Measurements from ENCODE around the gene CEP19.
A peak's percentile ranks its signal among the peaks of the same experiment; 100 is the strongest.
"Not testable (repeated sequence)": the region's sequence is repeated elsewhere in the genome, so short reads cannot be mapped to it uniquely, and the experiment has no call there.

Gene CEP19, protein sequence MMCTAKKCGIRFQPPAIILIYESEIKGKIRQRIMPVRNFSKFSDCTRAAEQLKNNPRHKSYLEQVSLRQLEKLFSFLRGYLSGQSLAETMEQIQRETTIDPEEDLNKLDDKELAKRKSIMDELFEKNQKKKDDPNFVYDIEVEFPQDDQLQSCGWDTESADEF
- total RNA-seq, result 4.0 to 16.8 (median 10.5) reads per million in 9 experiments

DNA sequence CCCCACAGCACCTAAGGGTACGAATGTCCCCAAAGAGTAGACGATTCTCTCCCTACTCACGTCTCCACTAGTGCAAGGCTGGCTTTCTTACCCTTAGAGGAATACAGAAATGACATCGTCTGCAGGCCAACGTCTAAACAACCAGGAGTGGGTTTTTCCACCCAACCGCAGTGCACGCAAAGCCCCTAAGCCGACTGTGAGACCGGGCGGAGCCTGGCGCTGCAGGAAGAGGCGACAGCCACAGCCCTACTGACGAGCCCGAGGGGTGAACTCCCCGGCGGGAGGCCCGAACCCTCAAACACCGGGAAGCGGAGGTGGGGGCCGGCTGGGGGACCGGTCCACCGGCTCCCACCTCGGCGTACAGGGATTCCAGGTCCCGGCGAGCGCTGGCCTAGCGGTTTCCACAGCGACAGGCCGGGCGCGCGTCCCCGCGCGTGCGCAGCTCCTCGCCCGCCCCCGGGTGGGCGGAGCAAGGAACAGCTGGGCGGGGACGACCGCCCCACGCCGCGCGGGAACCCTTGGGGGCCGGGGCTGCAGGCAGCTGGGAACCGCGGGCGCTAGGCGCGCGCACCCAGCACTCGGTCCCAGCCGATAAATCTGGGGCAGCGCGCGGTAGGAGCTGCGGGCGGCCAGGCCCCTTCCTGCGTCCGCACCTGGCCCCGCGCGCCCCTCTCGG, at the start of gene CEP19, which contains the start of gene PIGX:
TSS of gene CEP19 (minus strand) at position 413 of the 676 bp plus-strand sequence. CDS start 3,593 bp downstream, outside the sequence.
TSS of gene PIGX (plus strand) at position 540 of the 676 bp plus-strand sequence.
- peaks cover 27% of the 10 kb centered on the region for H3K36me3 Mint-ChIP-seq (ENCODE audit: insufficient read depth)
- no peaks in the 10 kb centered on the region for H3K27me3 Mint-ChIP-seq
- H3K27ac Mint-ChIP-seq, result peak within 1 kb of the TSS; percentile 97 to 99
- H3K4me3 Mint-ChIP-seq, result peak within 1 kb of the TSS; percentile 85 to 91
- no peaks in the 10 kb centered on the region for H3K9me3 Mint-ChIP-seq
- ATAC-seq (replicated peaks) (peak; percentile 84), DNase-seq (peak; percentile 91)
- H3K4me1 Mint-ChIP-seq (ENCODE audit: low read depth in 2 of 2), result peaks cover 14% of the 10 kb centered on the region in 2 donors

DNA sequence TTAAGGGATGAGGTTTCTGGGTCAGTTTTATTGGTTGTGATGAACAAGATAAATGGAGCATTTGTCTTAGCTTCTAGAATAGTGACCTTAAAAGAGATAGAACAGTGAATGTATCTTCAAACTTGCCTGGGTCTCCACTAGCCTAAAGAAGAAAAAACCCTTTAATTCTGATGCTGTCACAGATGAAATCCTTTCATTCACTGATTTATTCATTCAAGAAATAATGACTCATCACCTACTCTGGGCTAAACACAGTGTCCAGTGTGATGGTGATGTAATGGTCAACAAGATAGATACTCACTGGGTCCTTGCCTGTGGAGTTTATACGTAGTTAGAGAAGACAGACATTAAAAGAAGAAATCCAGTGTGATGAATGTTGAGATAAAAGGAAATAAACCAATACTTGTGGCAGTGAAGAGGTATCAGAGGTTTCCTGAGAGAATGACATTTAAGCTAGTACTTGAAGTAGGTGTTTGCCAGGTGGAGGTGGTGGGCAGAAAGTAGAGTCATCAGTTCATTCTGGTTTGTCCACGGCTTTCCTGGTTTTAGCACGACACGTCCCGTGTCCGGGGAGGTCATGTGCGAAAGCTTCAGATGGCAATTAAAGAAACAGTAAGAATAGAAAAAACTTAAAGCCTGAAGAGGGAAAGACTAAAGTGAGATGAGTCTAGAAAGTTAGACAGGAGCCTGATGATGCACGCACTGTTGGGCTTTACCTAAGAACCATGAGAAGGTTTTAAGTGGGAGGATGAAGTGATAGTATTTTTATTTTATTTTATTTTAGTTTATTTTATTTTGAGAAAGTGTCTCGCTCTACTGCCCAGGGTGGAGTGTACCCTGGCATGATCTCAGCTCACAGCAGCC, 46.1 kb upstream of the CEP19 start:
- peaks cover 23% of the 10 kb centered on the region for H3K36me3 Mint-ChIP-seq (ENCODE audit: insufficient read depth)
- peaks cover 36 to 49% of the 10 kb centered on the region in 2 donors for H3K4me1 Mint-ChIP-seq (ENCODE audit: low read depth in 2 of 2)
- no peaks in the 10 kb centered on the region for H3K27me3 Mint-ChIP-seq
- H3K4me3 Mint-ChIP-seq, result no peak overlapping the region
- no peaks in the 10 kb centered on the region for H3K9me3 Mint-ChIP-seq
- no peak for ATAC-seq (replicated peaks)
- H3K27ac Mint-ChIP-seq, result peak overlapping the region; percentile 17 to 77
- no peak for DNase-seq

DNA sequence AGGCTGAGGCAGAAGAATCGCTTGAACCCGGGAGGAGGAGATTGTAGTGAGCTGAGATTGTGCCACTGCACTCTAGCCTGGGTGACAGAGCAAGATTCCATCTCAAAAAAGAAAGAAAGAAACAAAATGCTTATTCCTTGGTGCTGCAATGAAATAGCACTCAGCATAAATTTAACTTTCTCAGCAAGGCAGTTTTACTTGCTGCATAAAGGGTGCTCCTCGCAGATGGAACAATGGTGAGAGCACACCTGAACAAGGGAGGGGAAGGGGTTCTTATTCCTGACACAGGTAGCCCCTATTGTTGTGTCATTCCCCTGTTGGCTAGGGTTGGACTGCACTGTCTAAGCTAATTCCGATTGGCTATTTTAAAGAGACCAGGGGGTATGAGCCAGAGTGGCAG, 44.7 kb upstream of the CEP19 start:
- Mint-ChIP-seq H3K27me3 (no peaks in the 10 kb centered on the region), H3K4me3 (peak overlapping the region in 1 of 2 donors; percentile 43), H3K27ac (peak overlapping the region in 1 of 2 donors; percentile 36), H3K36me3 (ENCODE audit: insufficient read depth) (peaks cover 32% of the 10 kb centered on the region), H3K4me1 (ENCODE audit: low read depth in 2 of 2) (peaks cover 32 to 53% of the 10 kb centered on the region in 2 donors), H3K9me3 (no peaks in the 10 kb centered on the region)
- no peak for ATAC-seq (replicated peaks)
- DNase-seq, result no peak

DNA sequence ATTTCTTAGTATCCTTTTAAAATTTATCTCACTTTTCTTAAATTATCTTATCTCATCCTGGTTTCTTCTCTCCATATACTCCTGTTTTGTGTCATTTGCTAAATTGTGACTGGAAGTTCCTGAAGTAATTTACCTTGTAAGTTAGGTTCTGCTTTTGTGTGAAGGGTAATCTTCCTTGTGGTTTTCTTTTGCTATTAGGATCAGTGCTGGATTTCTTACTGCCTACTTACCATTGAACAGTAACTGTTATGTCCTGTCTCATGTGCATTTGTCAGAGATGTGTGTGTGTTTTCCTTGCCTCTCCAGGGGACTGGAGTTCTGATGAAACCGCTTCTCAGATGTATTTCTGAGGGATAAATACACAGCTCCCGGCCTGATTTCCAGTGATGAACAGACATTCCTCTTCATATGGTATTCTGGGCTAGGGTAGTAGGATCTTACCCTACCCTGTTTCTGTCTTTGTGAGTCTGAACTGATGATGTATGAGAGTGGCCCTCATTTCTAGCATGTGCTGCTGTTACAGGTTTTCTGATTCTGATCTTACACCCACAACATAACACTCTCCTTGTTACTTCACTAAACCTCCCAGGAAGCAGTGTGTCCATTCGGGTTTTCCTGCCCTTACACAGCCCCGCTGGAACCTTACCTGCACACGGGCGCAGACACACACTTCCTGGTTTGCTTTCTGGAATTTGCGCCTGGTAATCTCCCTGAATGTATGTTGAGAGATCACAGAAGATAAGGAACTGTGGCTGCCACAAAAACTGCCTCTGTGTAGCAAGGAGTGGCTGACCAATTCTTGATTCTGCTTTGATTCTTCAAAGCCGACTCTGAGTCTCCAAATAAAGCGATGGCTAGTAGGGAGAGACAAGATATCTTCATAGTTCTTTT, 42.3 kb upstream of the CEP19 start:
- H3K9me3 Mint-ChIP-seq, result no peaks in the 10 kb centered on the region
- peaks cover 35 to 51% of the 10 kb centered on the region in 2 donors for H3K4me1 Mint-ChIP-seq (ENCODE audit: low read depth in 2 of 2)
- no peaks in the 10 kb centered on the region for H3K27me3 Mint-ChIP-seq
- ATAC-seq (replicated peaks) (no peak), DNase-seq (no peak)
- H3K36me3 Mint-ChIP-seq (ENCODE audit: insufficient read depth), result peaks cover 47% of the 10 kb centered on the region
- H3K4me3 Mint-ChIP-seq, result no peak overlapping the region
- peak overlapping the region; percentile 51 to 82 for H3K27ac Mint-ChIP-seq

DNA sequence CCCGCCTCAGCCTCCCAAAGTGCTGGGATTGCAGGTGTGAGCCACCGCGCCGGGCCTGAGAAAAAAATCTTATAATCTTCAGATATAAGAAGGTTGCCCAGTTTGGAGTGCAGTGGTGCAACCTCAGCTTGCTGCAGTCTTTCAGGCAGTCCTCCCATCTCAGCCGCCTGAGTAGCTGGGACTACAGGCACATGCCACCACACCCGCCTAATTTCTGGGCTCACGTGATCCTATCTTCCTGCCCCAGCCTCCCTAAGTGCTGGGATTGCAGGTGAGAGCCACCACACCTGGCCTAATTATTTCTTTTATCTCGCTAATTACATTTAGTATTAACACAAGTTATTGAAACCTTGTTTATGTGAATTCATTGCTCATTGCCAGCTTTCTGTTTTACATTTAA, 41.2 kb upstream of the CEP19 start:
- H3K4me1 Mint-ChIP-seq (ENCODE audit: low read depth in 2 of 2), result peaks cover 44 to 60% of the 10 kb centered on the region in 2 donors
- no peak for ATAC-seq (replicated peaks)
- no peaks in the 10 kb centered on the region for H3K9me3 Mint-ChIP-seq
- peak overlapping the region in 1 of 2 donors; percentile 51 for H3K27ac Mint-ChIP-seq
- peaks cover 49% of the 10 kb centered on the region for H3K36me3 Mint-ChIP-seq (ENCODE audit: insufficient read depth)
- no peak for DNase-seq
- no peak overlapping the region for H3K4me3 Mint-ChIP-seq
- H3K27me3 Mint-ChIP-seq, result no peaks in the 10 kb centered on the region

DNA sequence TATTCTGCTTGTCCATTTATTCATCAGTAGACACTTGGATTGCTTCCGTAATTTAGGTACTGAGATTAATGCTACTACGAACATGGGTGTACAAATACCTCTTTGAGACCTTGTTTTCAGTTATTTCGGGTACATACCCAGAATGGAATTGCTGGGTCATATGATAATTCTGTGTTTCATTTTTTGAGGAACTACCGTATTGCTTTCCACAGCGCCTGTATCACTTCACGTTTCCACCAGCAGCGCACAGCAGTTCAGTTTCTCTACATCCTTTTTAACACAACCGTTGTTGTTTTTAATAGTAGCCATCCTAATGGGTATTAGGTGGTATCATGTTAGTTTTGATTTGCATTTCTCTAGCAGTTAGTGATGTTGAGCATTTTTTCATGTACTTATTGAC, 37.1 kb upstream of the CEP19 start:
- peaks cover 30 to 46% of the 10 kb centered on the region in 2 donors for H3K4me1 Mint-ChIP-seq (ENCODE audit: low read depth in 2 of 2)
- peaks cover 38% of the 10 kb centered on the region for H3K36me3 Mint-ChIP-seq (ENCODE audit: insufficient read depth)
- no peak for ATAC-seq (replicated peaks)
- no peaks in the 10 kb centered on the region for H3K9me3 Mint-ChIP-seq
- no peak for DNase-seq
- H3K4me3 Mint-ChIP-seq, result no peak overlapping the region
- no peaks in the 10 kb centered on the region for H3K27me3 Mint-ChIP-seq
- H3K27ac Mint-ChIP-seq, result peak overlapping the region in 1 of 2 donors; percentile 24

DNA sequence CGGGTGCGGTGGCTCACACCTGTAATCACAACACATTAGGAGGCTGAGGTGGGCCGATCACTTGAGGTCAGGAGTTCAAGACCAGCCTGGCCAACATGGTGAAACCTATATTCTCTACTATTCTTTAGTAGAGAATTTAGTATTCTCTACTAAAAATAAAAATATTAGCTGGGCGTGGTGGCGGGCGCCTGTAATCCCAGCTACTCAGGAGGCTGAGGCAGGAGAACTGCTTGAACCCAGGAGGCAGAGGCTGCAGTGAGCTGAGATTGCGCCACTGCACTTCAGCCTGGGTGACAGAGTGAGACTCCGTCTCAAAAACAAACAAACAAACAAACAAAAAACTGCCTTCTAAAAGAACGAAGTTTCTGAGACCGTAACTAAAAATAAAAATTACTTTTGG, 31.5 kb upstream of the CEP19 start:
- H3K9me3 Mint-ChIP-seq; H3K27ac Mint-ChIP-seq; ATAC-seq (replicated peaks); DNase-seq; H3K27me3 Mint-ChIP-seq: not testable (repeated sequence)
- Mint-ChIP-seq H3K4me3 (peak overlapping the region in 1 of 2 donors; percentile 58), H3K4me1 (ENCODE audit: low read depth in 2 of 2) (peaks cover 31 to 34% of the 10 kb centered on the region in 2 donors), H3K36me3 (ENCODE audit: insufficient read depth) (peaks cover 29% of the 10 kb centered on the region)

DNA sequence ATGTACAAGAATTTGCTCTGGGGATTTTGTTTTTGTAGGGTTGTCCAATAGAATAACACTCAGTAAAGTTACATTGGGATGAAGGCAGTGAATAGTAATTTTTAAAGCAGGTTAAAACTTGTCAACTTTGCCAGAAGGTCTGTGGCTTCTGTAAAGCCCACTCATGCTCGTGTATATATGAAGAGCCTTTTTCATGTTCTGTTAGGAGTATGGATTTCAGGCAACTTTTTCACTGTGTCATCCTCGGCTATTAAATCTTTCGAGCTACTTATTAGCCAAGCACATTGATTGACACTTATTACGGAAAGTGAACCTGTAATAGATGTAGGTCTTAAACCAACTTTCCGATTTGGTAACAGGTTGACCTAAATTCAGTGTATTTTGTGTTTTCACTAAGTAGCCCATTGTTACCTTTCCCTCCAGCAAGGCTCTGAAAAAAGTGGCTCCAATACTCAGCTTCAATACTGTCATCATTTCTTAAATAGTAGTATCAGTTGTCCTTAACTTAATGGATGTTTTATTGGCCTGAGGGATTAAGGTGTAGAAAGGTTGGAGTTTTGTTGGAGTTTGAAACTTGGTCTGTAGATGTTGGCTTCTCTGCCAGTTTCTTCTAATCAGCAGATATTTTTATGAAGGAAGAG, 29.3 kb upstream of the CEP19 start:
- DNase-seq (no peak), ATAC-seq (replicated peaks) (no peak)
- peaks cover 24% of the 10 kb centered on the region in 2 donors for H3K4me1 Mint-ChIP-seq (ENCODE audit: low read depth in 2 of 2)
- no peaks in the 10 kb centered on the region for H3K9me3 Mint-ChIP-seq
- H3K36me3 Mint-ChIP-seq (ENCODE audit: insufficient read depth), result peaks cover 27% of the 10 kb centered on the region
- H3K4me3 Mint-ChIP-seq, result peak overlapping the region; percentile 91 to 97
- peak overlapping the region; percentile 95 to 98 for H3K27ac Mint-ChIP-seq
- H3K27me3 Mint-ChIP-seq, result no peaks in the 10 kb centered on the region

DNA sequence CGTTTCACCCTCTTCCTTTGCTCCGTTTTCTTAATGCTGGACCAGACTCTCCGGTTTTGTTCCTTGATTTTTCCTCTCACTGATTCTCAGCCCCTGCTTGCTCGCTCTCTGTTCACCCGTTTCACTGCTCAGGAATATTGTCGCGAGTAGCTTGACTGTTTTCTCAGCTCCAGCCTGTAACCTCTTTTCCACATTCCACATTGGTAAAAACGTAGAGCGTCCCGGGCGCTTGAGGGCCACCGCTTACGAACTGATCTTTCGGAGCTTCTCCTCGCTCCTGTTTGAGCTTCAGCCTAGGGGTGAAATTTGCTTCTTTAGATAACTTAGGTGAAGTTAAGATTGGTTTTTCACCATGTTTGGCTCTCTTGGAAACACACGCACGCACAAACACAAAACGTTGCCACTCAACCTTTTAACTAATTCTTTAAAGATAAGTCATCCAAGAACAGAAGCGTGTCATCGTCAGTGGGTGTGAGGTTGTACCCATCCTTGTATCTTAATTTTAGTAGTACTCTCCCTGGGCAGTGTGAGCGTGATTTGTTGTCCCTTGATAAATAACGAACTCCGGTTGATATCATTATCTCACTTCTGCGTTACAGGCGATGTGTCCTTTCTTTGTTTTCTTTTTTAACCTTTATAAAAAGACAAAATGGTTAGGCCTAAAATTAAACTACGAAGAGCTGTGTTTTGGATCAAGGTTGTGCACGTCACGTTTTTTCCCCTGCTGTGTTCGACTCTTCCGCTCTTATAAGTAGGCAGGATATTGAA, 28.6 kb upstream of the CEP19 start:
- Mint-ChIP-seq H3K36me3 (ENCODE audit: insufficient read depth) (peaks cover 27% of the 10 kb centered on the region), H3K4me1 (ENCODE audit: low read depth in 2 of 2) (peaks cover 24% of the 10 kb centered on the region in 2 donors), H3K27ac (peak overlapping the region; percentile 95 to 98), H3K27me3 (no peaks in the 10 kb centered on the region), H3K9me3 (no peaks in the 10 kb centered on the region), H3K4me3 (peak overlapping the region; percentile 91 to 97)
- peak; percentile 27 for ATAC-seq (replicated peaks)
- DNase-seq, result peak; percentile 10 to 37 (median 12)

DNA sequence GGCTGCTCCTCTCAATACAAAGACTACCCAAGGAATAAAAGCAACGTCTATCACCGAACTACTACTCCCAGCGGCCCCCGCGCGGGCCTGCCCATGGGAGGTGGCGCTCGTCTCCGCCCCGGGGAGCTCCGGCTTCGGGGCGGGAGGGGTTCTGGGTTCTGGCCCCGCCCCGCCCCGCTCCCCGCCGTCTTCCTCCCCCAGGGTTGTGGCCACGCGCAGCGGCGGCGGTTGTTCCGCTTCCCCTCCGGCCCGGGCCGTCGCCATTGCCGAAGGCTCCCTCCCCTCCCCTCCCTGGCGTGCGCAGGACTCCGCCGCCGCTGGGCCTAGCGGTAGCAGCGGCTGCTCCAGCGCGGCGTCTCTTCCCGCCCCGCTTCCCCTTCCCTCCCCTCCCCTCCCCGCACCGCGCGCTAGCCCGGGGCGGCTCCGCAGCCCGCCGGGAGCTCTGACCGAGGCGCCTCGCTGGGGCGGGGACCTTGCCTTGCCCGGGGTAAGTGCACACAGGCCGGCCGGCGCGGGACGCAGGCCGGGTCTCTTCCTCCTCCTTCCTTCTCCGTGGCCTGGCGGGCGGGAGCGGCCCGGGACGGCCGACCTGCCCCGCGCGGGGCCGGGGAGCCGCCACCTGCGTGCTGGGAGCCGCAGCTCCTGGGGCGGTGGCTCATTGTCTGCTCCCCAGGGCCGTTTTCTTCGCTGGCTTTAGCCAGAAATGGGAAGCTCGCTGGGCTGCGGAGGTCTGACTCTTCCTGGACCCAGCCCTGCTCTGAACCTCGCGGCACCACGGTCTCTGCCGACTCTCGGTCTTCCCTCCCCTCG, 27.8 kb upstream of the CEP19 start, which contains the start of gene PAK2:
TSS of gene PAK2 (plus strand) at position 187 of the 810 bp plus-strand sequence. CDS start 42,790 bp downstream, outside the sequence.
- no peaks in the 10 kb centered on the region for H3K27me3 Mint-ChIP-seq
- H3K9me3 Mint-ChIP-seq, result no peaks in the 10 kb centered on the region
- H3K4me1 Mint-ChIP-seq (ENCODE audit: low read depth in 2 of 2), result peaks cover 24% of the 10 kb centered on the region in 2 donors
- H3K36me3 Mint-ChIP-seq (ENCODE audit: insufficient read depth), result peaks cover 24% of the 10 kb centered on the region
- H3K27ac Mint-ChIP-seq, result peak within 1 kb of the TSS; percentile 95 to 98
- H3K4me3 Mint-ChIP-seq, result peak within 1 kb of the TSS; percentile 91 to 97
- ATAC-seq (replicated peaks) (peak; percentile 82), DNase-seq (peak; percentile 79 to 85 (median 83))

DNA sequence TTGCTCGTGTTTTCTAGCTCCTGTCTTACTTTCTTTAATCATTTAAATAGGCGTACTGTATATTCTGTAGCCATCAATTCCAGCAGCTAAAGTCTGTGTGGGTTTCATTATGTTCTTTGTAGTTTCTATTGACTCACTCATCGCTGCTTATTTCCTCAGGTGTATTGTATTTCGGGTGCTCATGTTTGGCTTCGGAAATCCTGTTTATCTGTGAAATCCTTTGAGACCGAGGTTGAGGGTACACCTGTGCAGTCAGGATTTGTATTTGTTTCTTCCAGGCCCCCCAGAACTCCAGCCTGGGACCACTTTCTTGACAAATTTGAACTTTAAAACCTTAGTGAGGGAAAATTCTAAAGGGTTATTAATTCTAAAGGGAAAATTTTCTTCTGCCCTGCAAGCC, 25.6 kb upstream of the CEP19 start:
- Mint-ChIP-seq H3K9me3 (no peaks in the 10 kb centered on the region), H3K4me1 (ENCODE audit: low read depth in 2 of 2) (peaks cover 18% of the 10 kb centered on the region in 2 donors), H3K36me3 (ENCODE audit: insufficient read depth) (peaks cover 24% of the 10 kb centered on the region), H3K27me3 (no peaks in the 10 kb centered on the region), H3K4me3 (no peak overlapping the region), H3K27ac (no peak overlapping the region)
- ATAC-seq (replicated peaks) (no peak), DNase-seq (no peak)

All from effector memory CD8-positive, alpha-beta T cell (primary cell).